Effector CD8-positive, alpha-beta T cell (primary cell): ENCODE results near the gene RAD51B.
"Not testable (repeated sequence)": the region's sequence is repeated elsewhere in the genome, so short reads cannot be mapped to it uniquely, and the experiment has no call there.

Experiments
- DNase-seq: peaks from one replicate; lab custom pipeline; 2025; lab: John Stamatoyannopoulos, UW

Gene RAD51B

GRCh38 chr14:67949771-67950170 is 130.2 kb downstream of the RAD51B start:
- DNase-seq, result no peak

GRCh38 chr14:67950386-67950785 is 130.8 kb downstream of the RAD51B start:
- no peak for DNase-seq

GRCh38 chr14:67951529-67952135 is 132.1 kb downstream of the RAD51B start:
- DNase-seq, result no peak

GRCh38 chr14:67952381-67952780 is 132.8 kb downstream of the RAD51B start:
- DNase-seq, result no peak

GRCh38 chr14:67952786-67953185 is 133.2 kb downstream of the RAD51B start:
- DNase-seq, result no peak

- no peak for DNase-seq
Observed at GRCh38 chr14:67955261-67955660, 135.7 kb downstream of the RAD51B start.

GRCh38 chr14:67957946-67958345 is 138.4 kb downstream of the RAD51B start:
- DNase-seq, result no peak

- no peak for DNase-seq
Observed at GRCh38 chr14:67961676-67962075, 142.1 kb downstream of the RAD51B start.

GRCh38 chr14:67962215-67962644 is 142.7 kb downstream of the RAD51B start:
- DNase-seq, result no peak

- no peak for DNase-seq
Observed at GRCh38 chr14:67963545-67963944, 144.0 kb downstream of the RAD51B start.

- DNase-seq, result no peak
Observed at GRCh38 chr14:67963960-67964812, 144.6 kb downstream of the RAD51B start.

GRCh38 chr14:67965696-67966095 is 146.1 kb downstream of the RAD51B start:
- DNase-seq, result no peak

GRCh38 chr14:67967206-67967605 is 147.6 kb downstream of the RAD51B start:
- DNase-seq, result no peak

GRCh38 chr14:67967970-67968369 is 148.4 kb downstream of the RAD51B start:
- DNase-seq, result not testable (repeated sequence)

- DNase-seq, result no peak
Observed at GRCh38 chr14:67970923-67971322, 151.3 kb downstream of the RAD51B start.

GRCh38 chr14:67971627-67972625 is 152.3 kb downstream of the RAD51B start:
- no peak for DNase-seq

- DNase-seq, result no peak
Observed at GRCh38 chr14:67973436-67973835, 153.9 kb downstream of the RAD51B start.

- DNase-seq, result no peak
Observed at GRCh38 chr14:67975470-67975869, 155.9 kb downstream of the RAD51B start.

GRCh38 chr14:67977434-67978034 is 158.0 kb downstream of the RAD51B start:
- DNase-seq, result no peak

GRCh38 chr14:67978749-67979148 is 159.2 kb downstream of the RAD51B start:
- DNase-seq, result no peak

- DNase-seq, result no peak
Observed at GRCh38 chr14:67982711-67983608, 163.4 kb downstream of the RAD51B start.
